Gastroesophageal sphincter (tissue), 4 donors: ENCODE data around the gene TBC1D5. TPM values are rescaled to one million over a fixed set of nuclear protein-coding genes. Genes with fewer than 3 reads are reported as not detected.

Source experiments
- ATAC-seq: fragments of 150-250 bp; one replicate; pipeline ENCODE4 v1.9.1; 2016; ENCODE audit warnings: mild to moderate bottlenecking, moderate library complexity
- H3K27ac ChIP-seq, 4 donors: fragments of 200-600 bp; sonication (generic) in 3 of 4; 1 replicate in 3 of 4; 2 replicates in 1 of 4; pipeline ENCODE4 v1.5.1; 2016 to 2019
- H3K27me3 ChIP-seq: fragments of 200-600 bp; sonication (generic); one replicate; pipeline ENCODE4 v1.5.1; 2019
- H3K36me3 ChIP-seq, 2 donors: fragments of 200-600 bp; sonication (generic); one replicate each; pipeline ENCODE4 v1.5.1; 2019; ENCODE audit warnings: control low read depth in 1 of 2
- H3K4me1 ChIP-seq, 3 donors: fragments of 200-600 bp; sonication (generic); 1 replicate in 2 of 3; 2 replicates in 1 of 3; pipeline ENCODE4 v1.5.1; 2016 to 2019; ENCODE audit warnings: control low read depth in 2 of 3
- H3K4me3 ChIP-seq, 2 donors: fragments of 200-600 bp; sonication (generic); one replicate each; pipeline ENCODE4 v1.5.1; 2019; ENCODE audit warnings: mild to moderate bottlenecking in 1 of 2, moderate library complexity in 1 of 2
- H3K9me3 ChIP-seq, 3 donors: fragments of 200-600 bp; sonication (generic); one replicate each; pipeline ENCODE4 v1.5.1; 2017 to 2019; ENCODE audit warnings: control low read depth in 2 of 3
- CTCF ChIP-seq, 4 experiments: fragments of 200-600 bp in 2 of 4; fragments of 450-650 bp in 2 of 4; sonication (generic) in 1 of 4; IDR thresholded peaks; one replicate each; pipeline ENCODE4 v1.5.1; 2017 to 2019; ENCODE audit warnings: antibody characterized with exemption in 4 of 4, mild to moderate bottlenecking in 2 of 4, moderate library complexity in 2 of 4
- EP300 ChIP-seq: sonication (generic); formaldehyde crosslinking; IDR thresholded peaks from one replicate; pipeline ENCODE4 v1.6.1; 2017; ENCODE audit warnings: antibody characterized with exemption, mild to moderate bottlenecking
- POLR2A ChIP-seq, 2 donors: fragments of 450-650 bp; IDR thresholded peaks; one replicate each; pipeline ENCODE4 v1.6.1; 2017; ENCODE audit warnings: antibody characterized with exemption in 2 of 2, mild to moderate bottlenecking in 2 of 2, moderate library complexity in 1 of 2
- POLR2AphosphoS5 ChIP-seq: sonication (generic); formaldehyde crosslinking; IDR thresholded peaks from one replicate; pipeline ENCODE4 v1.6.1; 2017; ENCODE audit warnings: antibody characterized with exemption
- WGBS, 2 donors: methylation state at CpG; one replicate each; pipeline ENCODE4 v1.1.5; 2018; ENCODE audit warnings: low coverage in 1 of 2; 5-methylcytosine and 5-hydroxymethylcytosine counted together
- total RNA-seq, 4 donors: library from RNA; depleted of rRNA; stranded (reverse); fragments of >200 nt; gene quantifications; one replicate each; pipeline ENCODE4 v1.1.0, GENCODE V29; 2016

TBC1D5 gene
- total RNA-seq, 4 donors from 2014 or later, result 59.5 to 66.6 (median 61.6) TPM

GRCh38 chr3:17581421-17582080, 160.9 kb downstream of the TBC1D5 start:
- Histone ChIP-seq H3K36me3 (no peaks in the 10 kb centered on the region), H3K4me3 (no peak overlapping the region), H3K9me3 (no peaks in the 10 kb centered on the region), H3K4me1 (peaks cover 0 to 15% (median 3%) of the 10 kb centered on the region in 3 donors), H3K27me3 (no peaks in the 10 kb centered on the region), H3K27ac (no peak overlapping the region)
- ATAC-seq, result no peak
- TF ChIP-seq POLR2AphosphoS5 (no peak), POLR2A (IDR thresholded peaks at IDR 0.05) (no peak), EP300 (no peak), CTCF (IDR thresholded peaks at IDR 0.05) (no peak)
- 87 to 97% methylated on average over 4 of the region's 4 CpGs for WGBS, 2 donors

- Histone ChIP-seq H3K27me3 (no peaks in the 10 kb centered on the region), H3K9me3 (no peaks in the 10 kb centered on the region), H3K36me3 (no peaks in the 10 kb centered on the region), H3K4me3 (no peak overlapping the region), H3K4me1 (peaks cover 0 to 15% (median 3%) of the 10 kb centered on the region in 3 donors), H3K27ac (no peak overlapping the region)
- 92 to 96% methylated on average over 2 to 4 of the region's 4 CpGs for WGBS, 2 donors
- TF ChIP-seq CTCF (IDR thresholded peaks at IDR 0.05) (no peak), POLR2AphosphoS5 (no peak), EP300 (no peak), POLR2A (IDR thresholded peaks at IDR 0.05) (no peak)
- no peak for ATAC-seq
Observed at GRCh38 chr3:17580901-17581300, 161.5 kb downstream of the TBC1D5 start.

- H3K4me1 ChIP-seq, result peaks cover 0 to 15% (median 3%) of the 10 kb centered on the region in 3 donors
- no peak for ATAC-seq
- no peak overlapping the region for H3K27ac ChIP-seq
- no peaks in the 10 kb centered on the region for H3K9me3 ChIP-seq
- no peak for TF ChIP-seq POLR2AphosphoS5
- no peak for TF ChIP-seq EP300
- no peak for TF ChIP-seq POLR2A (IDR thresholded peaks at IDR 0.05)
- TF ChIP-seq CTCF (IDR thresholded peaks at IDR 0.05), result no peak
- no peaks in the 10 kb centered on the region for H3K36me3 ChIP-seq
- no peaks in the 10 kb centered on the region for H3K27me3 ChIP-seq
- no peak overlapping the region for H3K4me3 ChIP-seq
- WGBS, 2 donors, result 67 to 82% methylated on average over 3 of the region's 3 CpGs
Observed at GRCh38 chr3:17579289-17580031, 163.0 kb downstream of the TBC1D5 start.

GRCh38 chr3:17577796-17578520, 164.5 kb downstream of the TBC1D5 start:
- Histone ChIP-seq H3K9me3 (no peaks in the 10 kb centered on the region), H3K36me3 (no peaks in the 10 kb centered on the region)

More at GRCh38 chr3:17577796-17578520, 164.5 kb downstream of the TBC1D5 start:
- TF ChIP-seq EP300, result no peak
- TF ChIP-seq POLR2A (IDR thresholded peaks at IDR 0.05), result no peak
- TF ChIP-seq CTCF (IDR thresholded peaks at IDR 0.05), result no peak
- TF ChIP-seq POLR2AphosphoS5, result no peak
- H3K27ac ChIP-seq, result no peak overlapping the region
- H3K4me3 ChIP-seq, result no peak overlapping the region
- H3K4me1 ChIP-seq, result peaks cover 0 to 15% (median 3%) of the 10 kb centered on the region in 3 donors
- WGBS, 2 donors, result 38 to 44% methylated on average over 4 of the region's 4 CpGs
- no peaks in the 10 kb centered on the region for H3K27me3 ChIP-seq
- no peak for ATAC-seq
